Activated T-cell treated with anti-CD3 and anti-CD28 coated beads, Interleukin-2, amount 50 U/mL, for 1 hour (primary cell): Measurements from ENCODE around the gene CTTNBP2.

ENCODE experiments used
- DNase-seq: peaks from one replicate; pipeline ENCODE4 v3.0.0-alpha.2; 2020

Gene CTTNBP2

DNA sequence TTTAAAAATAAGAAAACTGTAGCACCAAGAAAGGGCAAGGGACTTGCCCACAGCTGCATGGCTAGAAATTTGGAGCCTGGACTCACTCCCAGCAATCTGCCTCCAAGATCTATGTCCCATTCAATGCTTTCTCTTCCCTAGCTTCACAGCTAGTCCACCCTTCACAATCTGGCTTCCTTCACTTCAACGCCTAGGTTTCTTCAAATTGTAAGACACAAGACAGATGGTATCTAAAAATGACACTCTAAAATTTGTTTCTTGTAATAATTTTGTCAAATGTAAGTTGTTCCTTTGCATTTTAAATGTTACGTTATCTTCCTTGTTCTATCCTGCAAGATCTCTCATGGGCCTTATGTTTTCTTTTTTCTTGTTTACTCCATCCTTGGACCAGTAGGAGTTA, 48.6 kb downstream of the CTTNBP2 start:
- no peak for DNase-seq

DNA sequence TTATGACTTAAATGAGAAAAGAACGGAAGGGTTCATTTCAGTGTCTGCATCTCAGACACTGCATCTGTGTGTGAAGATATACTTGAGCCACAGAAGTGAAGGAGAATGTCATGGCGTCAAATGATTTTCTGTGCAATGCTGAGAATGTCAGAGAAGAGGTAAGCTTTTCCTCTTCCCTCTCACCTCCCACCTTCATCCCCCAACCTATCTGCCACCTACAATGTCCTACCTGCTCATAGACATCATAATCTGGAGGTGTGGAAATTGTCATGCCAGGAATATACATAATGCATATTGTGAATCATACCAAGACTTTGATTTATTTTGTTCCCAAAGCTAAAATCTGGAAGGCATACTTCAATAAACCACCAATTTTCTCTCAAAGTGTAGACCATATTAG, 53.7 kb downstream of the CTTNBP2 start:
- no peak for DNase-seq

DNA sequence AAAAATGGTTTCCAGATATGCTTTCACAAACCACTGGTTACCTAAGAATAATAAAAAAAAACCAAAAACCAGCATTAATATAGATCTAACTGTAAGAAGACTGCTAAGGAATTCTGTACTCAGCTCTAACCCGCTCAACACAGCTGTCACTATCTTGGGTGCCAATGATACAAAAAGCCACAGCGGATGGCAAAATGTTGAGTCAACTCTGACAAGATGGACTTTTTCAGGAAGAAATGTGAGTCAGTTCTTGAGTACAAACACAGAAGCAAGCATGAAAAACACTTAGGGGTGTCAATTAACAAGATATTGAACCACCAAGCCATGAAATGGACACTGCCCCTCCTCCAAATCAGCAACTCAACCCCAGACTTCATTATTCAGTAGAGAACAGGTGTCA, 55.0 kb downstream of the CTTNBP2 start:
- DNase-seq, result no peak

DNA sequence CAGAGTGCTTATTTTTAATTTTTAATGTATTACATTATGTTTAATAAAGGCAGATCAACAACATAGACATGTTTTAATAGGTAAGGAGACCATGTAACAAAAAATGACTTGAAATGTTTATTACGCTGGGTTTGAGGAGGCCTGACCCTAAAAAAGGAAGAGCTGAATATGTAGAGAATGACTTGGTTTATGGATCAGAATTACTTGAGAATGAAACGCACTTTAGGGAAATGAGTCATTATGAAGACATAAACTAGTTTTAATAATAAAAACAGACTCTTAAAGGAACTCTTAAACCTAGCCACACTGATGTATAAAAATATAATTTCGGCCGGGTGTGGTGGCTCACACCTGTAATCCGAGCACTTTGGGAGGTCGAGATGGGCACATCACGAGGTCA, 56.5 kb downstream of the CTTNBP2 start:
- DNase-seq, result no peak

DNA sequence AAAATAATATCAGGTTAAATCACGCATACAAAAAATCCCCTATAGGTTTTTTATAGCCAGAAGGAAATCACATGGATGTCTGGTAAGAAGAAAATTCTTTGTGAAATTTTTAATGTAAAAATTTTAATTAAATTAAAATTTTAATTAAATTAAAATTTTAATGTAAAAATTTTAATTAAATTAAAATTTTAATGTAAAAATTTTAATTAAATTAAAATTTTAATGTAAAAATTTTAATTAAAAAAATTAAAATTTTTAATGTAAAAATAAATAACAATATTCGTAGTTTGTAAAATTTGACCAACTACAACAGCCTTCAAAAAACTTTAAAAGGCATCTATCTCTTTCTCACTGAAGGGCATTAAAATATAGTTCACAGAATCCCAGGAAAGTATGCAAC, 61.5 kb downstream of the CTTNBP2 start:
- no peak for DNase-seq

DNA sequence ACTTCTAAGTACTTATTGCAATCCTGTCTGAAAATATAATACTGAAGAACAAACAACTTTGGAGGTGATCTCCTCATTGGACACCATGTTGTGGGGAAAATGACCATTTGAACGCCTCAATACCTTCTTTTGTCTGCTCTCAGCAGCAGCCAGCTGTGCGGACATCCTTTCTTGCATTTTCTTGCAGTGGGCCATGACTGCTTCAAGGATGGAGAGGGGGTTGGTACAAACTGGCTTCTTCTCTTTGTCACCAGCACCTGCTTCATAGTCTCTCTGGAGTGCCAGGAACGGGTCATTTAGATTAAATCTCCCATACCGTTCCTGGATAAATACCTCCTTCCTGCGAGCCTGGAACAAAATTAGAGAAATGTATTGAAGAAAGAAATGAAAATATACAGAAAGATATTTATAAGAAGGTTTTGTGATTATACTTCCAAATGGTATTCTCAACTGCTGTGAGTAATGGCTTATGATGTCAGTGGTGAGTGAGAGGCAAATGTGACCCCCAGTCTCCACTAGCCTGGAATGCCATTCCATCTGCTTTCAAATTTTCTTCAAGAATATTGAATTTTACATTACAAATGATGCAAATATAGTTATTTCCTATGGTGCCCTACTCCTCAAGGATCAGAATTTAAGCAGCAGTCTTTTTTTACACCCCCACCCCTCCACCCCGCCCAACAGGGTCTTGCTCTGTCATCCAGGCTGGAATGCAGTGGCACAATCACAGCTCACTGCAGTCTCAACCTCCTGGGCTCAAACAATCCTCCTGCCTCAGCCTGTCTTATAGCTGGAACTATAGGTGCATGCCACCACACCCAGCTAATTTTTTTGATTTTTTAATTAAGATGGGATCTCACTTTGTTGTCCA, 62.4 kb downstream of the CTTNBP2 start:
- no peak for DNase-seq

DNA sequence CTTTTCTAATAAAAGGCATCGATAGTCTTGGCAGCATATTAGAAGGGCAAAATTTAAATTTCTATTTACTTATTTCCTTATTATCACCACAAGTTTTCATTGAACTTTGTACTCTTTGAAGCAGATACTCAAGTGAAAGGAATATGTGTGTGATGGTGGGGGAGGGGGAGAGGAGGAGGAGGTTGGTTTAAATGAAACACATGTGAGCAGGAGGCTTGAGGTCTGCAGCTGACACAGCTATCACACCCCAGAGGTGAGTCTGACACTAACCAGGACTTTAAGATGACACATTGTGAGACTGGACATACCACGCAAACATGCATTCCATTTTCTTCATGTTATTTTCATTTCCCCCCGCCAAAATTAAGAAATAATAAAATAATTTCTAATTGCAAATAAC, 63.3 kb downstream of the CTTNBP2 start:
- no peak for DNase-seq

DNA sequence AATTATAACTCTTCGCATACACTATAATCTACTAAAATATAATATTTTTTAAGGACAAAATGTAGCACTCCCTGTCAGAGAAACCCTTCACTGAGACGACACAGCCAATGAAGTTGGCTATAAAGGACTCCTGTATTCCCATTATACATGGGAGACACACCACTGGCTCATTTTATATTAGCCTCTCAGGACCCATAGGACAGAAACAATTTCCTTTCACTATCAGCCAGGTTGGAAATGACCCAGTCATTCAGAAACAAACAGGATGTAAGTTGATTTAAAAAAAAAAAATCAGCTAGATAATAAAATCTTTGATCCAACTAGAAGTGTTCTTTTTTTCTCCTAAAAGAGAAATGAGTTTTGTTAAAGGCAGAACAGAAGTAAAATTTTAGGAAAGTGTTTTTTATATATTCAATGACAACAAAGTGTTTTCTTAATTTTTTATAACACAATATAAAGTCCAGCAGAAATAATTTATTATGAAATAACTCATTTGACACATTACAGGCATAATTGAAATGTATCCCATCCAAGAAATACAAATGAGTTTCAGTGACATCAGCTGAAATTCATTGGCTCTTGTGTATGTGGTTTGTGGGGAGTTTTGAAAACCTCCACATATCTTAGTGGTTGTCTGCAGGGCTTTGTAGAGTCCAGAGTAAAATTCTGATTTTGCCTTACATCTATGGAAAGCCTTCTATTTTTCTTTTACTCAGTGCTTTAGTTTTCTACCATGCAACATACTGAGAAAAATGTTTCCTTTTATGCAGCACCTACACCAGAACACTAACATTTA, 64.1 kb downstream of the CTTNBP2 start:
- no peak for DNase-seq

DNA sequence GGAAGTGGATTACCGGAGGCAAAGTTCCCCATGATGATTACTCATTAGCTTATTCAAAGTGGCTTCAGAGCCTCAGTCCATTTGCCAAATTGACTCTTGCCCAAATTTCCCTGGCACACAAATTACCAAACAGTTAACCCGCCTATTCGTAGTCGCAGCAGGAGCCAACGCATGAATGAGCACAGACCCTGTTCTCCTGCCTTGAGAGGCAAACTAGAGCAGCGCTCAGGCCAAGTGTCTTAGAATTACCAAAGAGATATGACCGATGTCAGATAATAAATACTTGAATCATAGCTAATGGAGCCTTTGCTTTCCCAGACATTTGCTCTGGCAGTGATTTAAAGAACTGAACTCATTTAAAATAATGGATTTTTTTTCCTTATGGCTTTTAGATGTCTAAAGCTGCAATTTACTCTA, 64.9 kb downstream of the CTTNBP2 start:
- DNase-seq, result no peak

DNA sequence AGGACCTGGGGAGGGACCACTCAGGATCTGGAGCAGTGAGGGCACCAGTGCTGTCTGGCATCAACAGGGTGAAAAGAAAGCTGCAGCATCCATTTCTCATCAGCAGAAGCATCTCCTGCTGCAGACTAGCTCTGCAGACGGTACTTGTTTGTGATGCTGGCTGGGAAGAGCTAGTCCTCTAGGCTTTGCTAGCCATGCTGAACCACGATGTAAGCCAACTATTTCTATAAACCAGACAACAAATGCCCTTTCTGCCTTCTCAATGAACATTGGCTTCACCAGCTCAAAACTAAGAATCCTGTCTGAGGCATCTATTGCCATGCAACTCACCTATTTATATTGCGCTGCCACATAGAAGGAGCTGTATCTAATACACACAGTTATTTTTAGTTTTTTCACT, 65.6 kb downstream of the CTTNBP2 start:
- DNase-seq, result no peak

DNA sequence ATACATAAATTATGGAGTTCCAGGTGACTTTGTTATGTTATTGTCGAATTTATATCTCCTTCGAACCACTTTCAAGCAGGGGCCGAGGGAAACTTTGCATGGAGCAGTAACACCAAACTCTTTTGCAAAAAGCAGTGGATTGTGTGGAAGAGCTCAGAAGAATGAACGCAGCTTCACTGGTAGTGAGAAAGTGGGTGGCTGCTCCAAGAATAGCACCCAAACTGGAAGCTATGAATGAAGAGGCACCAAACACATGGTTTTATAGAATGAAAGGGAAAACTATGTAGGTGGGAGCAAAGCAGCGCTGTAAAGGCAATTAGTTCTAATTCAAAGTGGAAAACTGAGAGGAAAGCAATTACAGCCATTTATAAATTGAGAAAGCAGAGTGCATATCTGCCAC, 67.2 kb downstream of the CTTNBP2 start:
- no peak for DNase-seq

DNA sequence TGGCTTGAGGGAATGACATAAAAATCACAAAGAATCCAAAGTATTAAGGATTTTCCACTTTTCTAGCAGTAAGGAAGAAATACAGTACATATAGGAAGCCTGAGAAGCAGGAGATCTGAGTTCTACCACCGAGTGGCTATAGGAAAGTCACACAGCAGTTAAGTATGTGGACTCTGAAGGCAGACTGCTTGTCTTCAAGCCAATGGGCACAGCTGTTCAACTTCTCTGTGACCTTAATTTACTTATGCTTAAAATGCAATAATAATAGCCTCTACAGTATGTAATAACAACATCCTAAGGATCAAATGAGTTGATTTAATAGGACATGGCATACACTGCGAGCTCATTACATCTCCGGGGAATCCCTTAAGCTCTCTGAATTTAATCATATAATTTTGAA, 68.0 kb downstream of the CTTNBP2 start:
- no peak for DNase-seq

DNA sequence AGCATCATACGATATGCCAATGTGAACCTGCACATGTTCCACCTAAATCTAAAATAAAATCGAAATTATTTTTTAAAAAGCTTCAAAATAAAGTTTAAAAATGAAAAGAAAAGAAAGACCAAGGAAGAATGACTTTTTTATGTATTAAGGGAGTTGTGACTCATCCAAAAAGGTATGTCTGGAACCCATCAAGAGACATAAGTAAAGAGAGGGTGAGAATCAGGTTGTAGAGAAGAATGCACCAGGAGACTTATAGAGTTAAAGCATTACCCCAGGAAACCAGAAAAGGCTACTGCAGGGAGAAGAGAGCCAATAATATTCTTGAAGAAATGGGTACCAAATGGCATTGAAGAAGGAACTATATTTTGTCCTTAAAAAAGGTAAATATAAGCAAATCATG, 69.8 kb downstream of the CTTNBP2 start:
- no peak for DNase-seq

DNA sequence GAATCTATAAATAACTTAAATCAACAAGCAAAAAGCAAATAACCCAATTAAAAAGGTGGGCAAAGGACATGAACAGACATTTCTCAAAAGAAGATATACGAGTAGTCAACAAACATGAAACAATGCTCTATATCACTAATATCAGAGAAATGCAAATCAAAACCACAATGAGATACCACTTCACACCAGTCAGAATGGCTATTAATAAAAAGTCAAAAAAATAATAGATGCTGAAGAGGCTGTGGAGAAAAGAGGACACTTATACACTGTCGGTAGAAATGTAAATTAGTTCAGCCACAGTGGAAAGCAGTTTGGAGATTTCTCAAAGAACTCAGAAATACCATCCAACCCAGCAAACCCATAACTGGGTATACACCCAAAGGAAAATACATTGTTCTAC, 70.6 kb downstream of the CTTNBP2 start:
- DNase-seq, result no peak

DNA sequence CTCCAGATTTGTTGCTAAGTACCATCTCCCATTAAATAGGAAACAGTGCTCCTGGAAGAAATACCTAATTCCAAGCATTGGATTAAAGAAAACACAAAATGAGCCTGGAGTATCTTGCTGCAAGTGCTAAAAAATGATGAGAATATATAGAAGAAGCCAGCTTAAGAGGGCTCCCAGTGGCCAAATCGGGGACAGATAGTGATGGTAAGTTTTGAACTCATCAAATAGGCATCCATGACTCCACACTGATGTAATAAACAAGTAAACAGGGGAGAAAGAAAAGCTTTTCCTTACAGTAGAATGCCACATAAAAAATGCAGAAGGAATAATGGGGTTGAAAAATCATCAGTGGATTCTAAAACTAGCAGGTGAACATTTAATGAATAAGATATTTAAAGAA, 72.4 kb downstream of the CTTNBP2 start:
- DNase-seq, result no peak

DNA sequence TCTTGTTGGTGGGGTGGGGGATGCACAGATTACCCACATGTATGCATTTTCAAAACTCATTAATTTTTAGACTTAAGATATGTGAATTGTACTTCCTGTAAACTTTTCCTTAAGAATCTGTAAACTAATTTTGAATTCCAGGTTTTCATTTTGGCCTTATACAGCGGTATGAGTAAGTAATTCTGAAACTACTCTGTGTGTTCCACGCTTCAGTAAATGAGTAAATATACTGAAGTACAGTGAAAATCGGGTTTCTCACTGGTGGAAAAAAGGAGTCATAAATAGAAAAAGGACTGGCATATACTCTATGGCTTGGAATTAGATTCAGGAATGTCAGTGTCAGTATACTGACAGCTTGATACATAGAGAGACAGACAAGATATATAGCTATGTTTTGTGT, 72.8 kb downstream of the CTTNBP2 start:
- DNase-seq, result no peak

DNA sequence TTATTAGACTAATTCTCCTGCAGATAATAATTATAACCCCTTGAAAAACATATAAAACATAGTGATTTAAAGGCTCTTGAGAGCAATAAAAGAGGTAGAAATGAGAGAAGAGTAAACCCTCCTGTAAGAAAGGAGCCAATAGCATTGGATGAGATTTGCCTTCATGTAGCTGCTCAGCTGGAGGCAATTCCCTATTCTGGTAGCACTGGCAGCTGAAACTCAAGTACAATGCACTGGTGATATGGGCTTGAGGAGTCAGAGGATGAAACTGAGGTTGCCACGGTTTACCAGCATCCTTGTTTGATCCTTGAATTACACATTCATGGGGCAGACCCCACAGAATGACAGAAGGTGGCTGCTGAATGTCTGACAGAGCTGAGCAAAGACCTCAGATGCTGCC, 76.4 kb downstream of the CTTNBP2 start:
- DNase-seq, result no peak

DNA sequence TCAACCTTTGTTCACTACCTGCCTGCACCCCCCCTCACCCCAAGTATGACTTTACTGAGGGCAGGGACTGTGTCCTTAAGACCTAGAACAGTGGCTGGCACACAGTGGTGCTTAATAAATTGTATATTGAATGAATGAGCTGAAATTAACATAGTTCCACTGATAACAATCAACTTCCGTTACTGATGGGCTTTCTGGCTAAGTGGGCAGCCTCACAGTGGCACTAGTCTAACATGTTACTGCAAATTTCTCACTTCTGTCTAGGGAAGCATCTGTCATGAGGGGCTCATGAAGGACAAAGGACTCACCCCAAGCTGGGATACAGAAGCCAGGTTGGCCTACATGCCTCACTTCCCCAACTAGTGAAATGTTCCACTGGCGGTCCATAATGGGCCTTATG, 79.3 kb downstream of the CTTNBP2 start:
- no peak for DNase-seq

DNA sequence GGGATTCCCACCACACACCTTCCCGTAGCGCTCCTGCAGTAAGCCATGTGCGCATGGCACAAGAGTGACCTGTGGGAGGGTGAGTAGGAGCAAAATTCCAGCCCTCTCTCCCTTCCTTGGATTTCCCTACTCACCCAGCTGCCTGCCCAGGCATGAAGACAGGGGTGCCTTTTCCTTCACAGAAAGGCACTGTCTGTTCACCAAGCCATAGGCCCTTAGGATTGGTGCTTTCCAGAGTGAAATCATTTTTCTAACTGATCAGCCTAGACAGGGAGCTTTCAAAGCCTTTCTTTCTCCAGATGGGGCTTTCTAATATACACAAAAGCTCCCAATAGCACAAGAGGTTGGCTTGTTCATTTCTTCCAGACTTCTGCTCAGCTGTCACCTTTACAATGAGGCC, 79.7 kb downstream of the CTTNBP2 start:
- no peak for DNase-seq

DNA sequence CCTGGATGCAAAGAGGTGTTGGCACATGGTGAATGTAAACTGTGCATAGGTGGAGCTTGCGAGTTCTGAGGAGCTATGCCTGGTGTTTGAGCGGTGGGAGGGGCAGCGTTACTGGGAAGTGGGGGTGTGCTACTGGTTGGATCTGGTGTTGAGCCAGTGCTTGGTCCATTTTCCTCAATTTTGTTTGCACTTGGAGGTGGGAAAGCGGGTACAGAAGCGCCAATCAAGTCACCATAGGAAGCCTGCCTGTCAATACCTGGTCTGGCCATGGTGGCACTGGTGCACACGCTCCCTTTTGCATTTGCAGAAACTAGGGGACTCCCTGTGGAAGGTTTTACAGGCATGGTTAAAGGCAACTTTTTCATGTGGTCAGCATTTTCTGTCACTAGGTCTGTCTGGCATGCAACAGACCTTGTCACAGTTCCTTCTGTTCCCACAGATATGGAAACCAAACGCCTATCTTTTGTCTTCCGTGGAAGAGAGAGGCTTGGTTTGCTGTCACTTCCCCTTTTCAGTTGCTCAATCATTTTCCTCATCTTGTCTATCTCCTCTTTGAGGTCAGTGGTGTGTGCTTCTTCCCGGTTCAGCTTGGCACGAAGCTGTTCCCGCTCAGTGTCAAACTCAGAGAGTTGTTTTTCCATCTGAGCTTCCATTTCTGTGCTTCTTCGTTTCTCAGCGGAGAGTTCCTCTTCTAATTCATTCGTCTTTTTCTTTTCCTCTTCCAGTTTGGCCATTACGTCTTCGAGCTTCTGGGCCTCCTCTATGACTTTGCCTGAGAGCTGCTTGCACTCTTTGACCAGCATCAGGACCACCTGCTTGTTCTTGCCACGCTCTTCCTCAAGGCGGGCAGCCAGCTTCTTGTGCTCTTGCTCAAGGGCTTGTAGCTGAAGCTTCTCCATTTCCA, 81.1 kb downstream of the CTTNBP2 start:
- DNase-seq, result no peak

DNA sequence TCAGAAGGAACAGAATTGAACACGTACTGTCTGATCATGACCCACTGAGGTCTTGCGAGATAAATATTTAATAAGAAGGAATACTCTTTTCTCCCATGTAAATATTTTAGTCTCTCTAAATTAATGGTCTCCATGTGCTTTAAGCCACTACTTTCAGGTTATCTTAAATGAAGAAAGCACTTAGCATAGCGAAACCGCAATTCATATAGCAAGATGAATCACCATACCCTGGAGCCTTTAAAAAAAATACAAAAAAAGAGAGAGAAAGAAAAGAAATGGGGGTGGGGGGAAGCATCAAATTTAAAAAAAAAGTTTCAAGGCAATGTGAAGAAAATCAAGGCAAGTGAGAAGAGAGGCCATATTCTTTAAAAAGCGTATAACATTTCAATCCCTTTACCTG, 82.5 kb downstream of the CTTNBP2 start:
- no peak for DNase-seq

DNA sequence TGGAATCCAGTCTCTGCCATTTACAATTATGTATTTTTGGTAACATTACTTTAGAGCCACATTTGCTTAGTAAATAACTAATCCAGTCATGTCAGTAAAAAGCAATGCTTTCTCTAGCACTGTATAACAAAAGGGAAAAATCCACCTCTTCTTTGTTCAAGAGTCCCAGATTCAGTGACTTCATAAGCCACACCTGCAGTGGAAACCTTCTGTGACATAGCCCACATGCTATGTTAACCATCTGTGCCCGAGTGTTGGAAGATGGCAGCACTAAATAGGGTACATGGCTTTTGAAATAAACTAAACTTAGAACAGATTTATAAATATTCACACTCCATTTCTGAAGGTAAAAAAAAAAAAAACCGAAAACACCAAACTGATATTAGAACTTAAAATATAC, 83.0 kb downstream of the CTTNBP2 start:
- no peak for DNase-seq

DNA sequence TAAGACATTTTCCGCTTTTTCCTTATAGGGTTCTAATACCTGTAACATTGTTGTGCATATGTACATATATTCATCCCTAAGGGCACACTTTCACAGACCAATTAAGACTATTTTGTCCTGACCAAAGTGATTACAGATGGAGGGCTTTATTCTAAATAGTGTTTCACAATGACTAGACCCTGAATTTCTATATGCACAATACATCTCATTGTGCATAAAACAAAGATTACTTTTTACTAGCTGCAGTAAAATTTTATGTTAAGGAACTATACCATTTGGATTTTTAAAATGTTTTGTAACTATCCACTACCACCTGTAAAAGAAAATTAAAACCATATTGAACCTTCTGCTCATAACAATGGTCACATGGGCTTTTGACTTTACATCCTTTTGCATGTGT, 87.8 kb downstream of the CTTNBP2 start:
- DNase-seq, result no peak
